A549 (cell line): Measurements from ENCODE around the gene SLC12A8. TPM values are rescaled to one million over a fixed set of nuclear protein-coding genes. Genes with fewer than 3 reads are reported as not detected.

Experiments
- ATAC-seq, 2 experiments: fragments of 200-7000 bp in 1 of 2; fragments of >200 bp in 1 of 2; cut with Nextera tagmentation in 1 of 2; cut with Tn5 transposase in 1 of 2; 3 replicates each; pipeline versions ENCODE4 v1.8.0 to v1.9.1; 2018 to 2020; ENCODE audit warnings: mild to moderate bottlenecking in 1 of 2, moderate library complexity in 1 of 2
- CTCF ChIA-PET: fragments of 300-600 bp; sonication (Branson Sonifier 250); formaldehyde crosslinking; extraction: SDS; loops from one replicate; lab custom pipeline; 2021; ENCODE audit warnings: antibody characterized with exemption, inconsistent platforms; lab: Yijun Ruan, JAX
- POLR2A ChIA-PET: fragments of 350-600 bp; formaldehyde crosslinking; extraction: SDS; loops from one replicate; lab custom pipeline; 2021; ENCODE audit warnings: antibody characterized with exemption, inconsistent platforms; lab: Yijun Ruan, JAX
- DNase-seq, 2 experiments: peaks; one replicate each; pipeline versions ENCODE4 v3.0.0 to v3.0.0-alpha.2; 2011 to 2016; ENCODE audit warnings: low read depth in 1 of 2, low spot score in 1 of 2
- FAIRE-seq: peaks from 2 replicates; lab custom pipeline; 2011; peaks lifted over from hg19 to GRCh38; lab: Jason Lieb, UNC
- H3K27ac ChIP-seq, 2 experiments: fragments of >200 bp; sonication (Bioruptor Twin); formaldehyde crosslinking; 3 replicates each; pipeline ENCODE4 v1.5.1; 2016 to 2017
- H3K4me1 ChIP-seq: fragments of >200 bp; sonication (Bioruptor Twin); formaldehyde crosslinking; 3 replicates; pipeline ENCODE4 v1.6.1; 2016
- H3K4me2 ChIP-seq: fragments of >200 bp; sonication (Bioruptor Twin); formaldehyde crosslinking; 3 replicates; pipeline ENCODE4 v1.6.1; 2016
- H3K4me3 ChIP-seq: fragments of >200 bp; sonication (Bioruptor Twin); formaldehyde crosslinking; 3 replicates; pipeline ENCODE4 v1.5.1; 2016
- H3K9me3 ChIP-seq: fragments of >200 bp; sonication (Bioruptor Twin); formaldehyde crosslinking; 3 replicates; pipeline ENCODE4 v1.6.1; 2016
- BHLHE40 ChIP-seq: IDR thresholded peaks from 2 replicates; pipeline ENCODE4 v1.6.1; 2012; ENCODE audit warnings: low read depth, low read length, inconsistent platforms
- CBX2 ChIP-seq: fragments of 200-600 bp; sonication (generic); IDR thresholded peaks from 2 replicates; pipeline ENCODE4 v1.6.1; 2016; ENCODE audit warnings: low read depth, mild to moderate bottlenecking, borderline replicate concordance
- CBX8 ChIP-seq: fragments of 200-600 bp; sonication (generic); IDR thresholded peaks from 2 replicates; pipeline ENCODE4 v1.6.1; 2016
- CHD2 ChIP-seq: fragments of 150-350 bp; IDR thresholded peaks from 2 replicates; pipeline ENCODE4 v1.6.1; 2014; ENCODE audit warnings: low read length; ENCODE audit not compliant: partially characterized antibody
- EHF ChIP-seq: fragments of 250-450 bp; sonication (Bioruptor Pico); IDR thresholded peaks from 2 replicates; pipeline ENCODE4 v1.5.0; 2020; ENCODE audit warnings: mild to moderate bottlenecking
- HEYL ChIP-seq: fragments of 250-450 bp; sonication (Bioruptor Pico); IDR thresholded peaks from 2 replicates; pipeline ENCODE4 v1.8.0; 2021; ENCODE audit warnings: mild to moderate bottlenecking, moderate library complexity
- HOXA7 ChIP-seq: fragments of 250-450 bp; sonication (Bioruptor Pico); IDR thresholded peaks from 2 replicates; pipeline ENCODE4 v1.5.0; 2020; ENCODE audit warnings: mild to moderate bottlenecking, moderate library complexity
- HOXB13 ChIP-seq: fragments of 250-450 bp; sonication (Bioruptor Pico); IDR thresholded peaks from 2 replicates; pipeline ENCODE4 v1.5.0; 2020; ENCODE audit warnings: low read depth, mild to moderate bottlenecking, moderate library complexity
- HOXB5 ChIP-seq: fragments of 250-450 bp; sonication (Bioruptor Pico); IDR thresholded peaks from 2 replicates; pipeline ENCODE4 v1.5.0; 2020; ENCODE audit warnings: mild to moderate bottlenecking, moderate library complexity
- JUN ChIP-seq, 2 experiments: fragments of >200 bp; sonication (Bioruptor Twin); formaldehyde crosslinking; IDR thresholded peaks; 2 replicates in 1 of 2; 3 replicates in 1 of 2; pipeline ENCODE4 v1.6.1; 2016 to 2017
- JUNB ChIP-seq: fragments of >200 bp; sonication (Bioruptor Twin); formaldehyde crosslinking; IDR thresholded peaks from 2 replicates; pipeline ENCODE4 v1.6.1; 2016
- KDM5A ChIP-seq: fragments of 200-600 bp; sonication (generic); IDR thresholded peaks from 2 replicates; pipeline ENCODE4 v1.6.1; 2016; ENCODE audit warnings: antibody characterized with exemption, mild to moderate bottlenecking
- MAFK ChIP-seq: fragments of 450-650 bp; IDR thresholded peaks from 2 replicates; pipeline ENCODE4 v1.6.1; 2014; ENCODE audit not compliant: partially characterized antibody
- MYC ChIP-seq: IDR thresholded peaks from 2 replicates; pipeline ENCODE4 v1.6.1; 2012; ENCODE audit warnings: mild to moderate bottlenecking, inconsistent platforms, low read length, improper control_type of control experiment, borderline replicate concordance
- NR3C1 ChIP-seq: fragments of >200 bp; sonication (Bioruptor Twin); formaldehyde crosslinking; IDR thresholded peaks from 3 replicates; pipeline ENCODE4 v1.6.1; 2017
- PHF8 ChIP-seq: fragments of 200-600 bp; sonication (generic); IDR thresholded peaks from 2 replicates; pipeline ENCODE4 v1.6.1; 2016; ENCODE audit warnings: low read depth, mild to moderate bottlenecking, antibody characterized with exemption, moderate library complexity, borderline replicate concordance
- RARB ChIP-seq: fragments of 250-450 bp; sonication (Bioruptor Pico); IDR thresholded peaks from 2 replicates; pipeline ENCODE4 v1.8.0; 2021; ENCODE audit warnings: mild to moderate bottlenecking, moderate library complexity
- RCOR1 ChIP-seq: fragments of 150-350 bp; IDR thresholded peaks from 2 replicates; pipeline ENCODE4 v1.6.1; 2014; ENCODE audit warnings: antibody characterized with exemption, low read length, low read depth
- SMC3 ChIP-seq: fragments of >200 bp; sonication (Bioruptor Twin); formaldehyde crosslinking; IDR thresholded peaks from 3 replicates; pipeline ENCODE4 v1.6.1; 2018; ENCODE audit warnings: inconsistent platforms
- SREBF2 ChIP-seq: fragments of 450-650 bp; IDR thresholded peaks from 2 replicates; pipeline ENCODE4 v1.6.1; 2014; ENCODE audit warnings: mild to moderate bottlenecking, moderate library complexity
- TFCP2L1 ChIP-seq: fragments of 250-450 bp; sonication (Bioruptor Pico); IDR thresholded peaks from 2 replicates; pipeline ENCODE4 v1.5.0; 2021; ENCODE audit warnings: mild to moderate bottlenecking
- TP53 ChIP-seq: fragments of 250-450 bp; sonication (Bioruptor Pico); IDR thresholded peaks from 2 replicates; pipeline ENCODE4 v1.5.0; 2021; ENCODE audit warnings: mild to moderate bottlenecking, moderate library complexity
- ZSCAN20 ChIP-seq: fragments of 250-450 bp; sonication (Bioruptor Pico); IDR thresholded peaks from 2 replicates; pipeline ENCODE4 v1.8.0; 2022; ENCODE audit warnings: mild to moderate bottlenecking, moderate library complexity
- WGBS: methylation state at CpG from one replicate; pipeline ENCODE4 v1.1.6; 2017; ENCODE audit errors: missing lambda C conversion rate; 5-methylcytosine and 5-hydroxymethylcytosine counted together
- polyA plus RNA-seq, 4 experiments: library from polyadenylated mRNA; depleted of rRNA in 3 of 4; stranded (reverse); fragments of >200 nt; fragmentation: RNase III in 1 of 4; extraction: RNeasy Plus Mini Kit Qiagen cat#74134 plus additional on column Dnase treatment in 1 of 4; gene quantifications; 2 replicates in 3 of 4; 3 replicates in 1 of 4; pipeline ENCODE4 v1.2.3, GENCODE V29; 2011 to 2017
- TF ChIP-seq, protein P1 (sequence below): fragments of 250-450 bp; sonication (Bioruptor Pico); IDR thresholded peaks from 2 replicates; pipeline ENCODE4 v1.5.0; 2021; ENCODE audit warnings: mild to moderate bottlenecking, moderate library complexity, borderline replicate concordance
- TF ChIP-seq, protein P2 (sequence below): IDR thresholded peaks from 2 replicates; pipeline ENCODE4 v1.6.1; 2012
- TF ChIP-seq, protein P3 (sequence below): fragments of 200-600 bp; sonication (generic); IDR thresholded peaks from 2 replicates; pipeline ENCODE4 v1.6.1; 2016; ENCODE audit warnings: antibody characterized with exemption, mild to moderate bottlenecking, moderate library complexity
- TF ChIP-seq, protein P4 (sequence below): fragments of >200 bp; sonication (Bioruptor Twin); formaldehyde crosslinking; IDR thresholded peaks from 3 replicates; pipeline ENCODE4 v1.5.1; 2016
- TF ChIP-seq, protein P5 (sequence below): fragments of 450-650 bp; IDR thresholded peaks from 2 replicates; pipeline ENCODE4 v1.6.1; 2014; ENCODE audit warnings: antibody characterized with exemption
- TF ChIP-seq, protein P6 (sequence below): fragments of >200 bp; sonication (Bioruptor Twin); formaldehyde crosslinking; IDR thresholded peaks from 3 replicates; pipeline ENCODE4 v1.6.1; 2016

The SLC12A8 gene
- polyA plus RNA-seq, 2 of the 4 experiments (the other 2 are of a cell fraction) = 1.1 to 4.2 TPM

DNA sequence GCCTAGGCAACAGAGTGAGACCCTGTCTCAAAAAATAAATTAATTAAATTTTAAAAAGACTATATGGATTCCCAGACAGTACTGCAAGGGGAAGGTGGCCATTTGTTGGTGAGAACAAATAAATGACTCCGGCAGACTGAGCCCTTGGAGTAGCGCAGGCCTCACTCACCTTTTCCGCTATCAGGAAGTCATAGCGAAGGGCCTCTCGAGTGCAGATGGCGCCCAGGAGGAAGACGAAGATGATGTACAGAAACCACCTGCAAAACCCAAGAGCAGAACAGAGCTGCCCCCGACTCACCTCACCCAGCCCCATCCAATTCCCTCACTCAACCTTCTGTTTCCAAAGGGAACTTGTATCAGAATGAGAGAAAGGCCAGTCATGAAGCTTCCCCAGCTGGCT, 93.9 kb downstream of the SLC12A8 start:
- TF ChIP-seq MAFK (no peak), EHF (no peak), HOXA7 (no peak), BHLHE40 (no peak), KDM5A (no peak), CHD2 (no peak), RCOR1 (no peak), SMC3 (no peak), HOXB13 (CRISPR knock-in tag) (no peak)
- TF ChIP-seq, protein P1, sequence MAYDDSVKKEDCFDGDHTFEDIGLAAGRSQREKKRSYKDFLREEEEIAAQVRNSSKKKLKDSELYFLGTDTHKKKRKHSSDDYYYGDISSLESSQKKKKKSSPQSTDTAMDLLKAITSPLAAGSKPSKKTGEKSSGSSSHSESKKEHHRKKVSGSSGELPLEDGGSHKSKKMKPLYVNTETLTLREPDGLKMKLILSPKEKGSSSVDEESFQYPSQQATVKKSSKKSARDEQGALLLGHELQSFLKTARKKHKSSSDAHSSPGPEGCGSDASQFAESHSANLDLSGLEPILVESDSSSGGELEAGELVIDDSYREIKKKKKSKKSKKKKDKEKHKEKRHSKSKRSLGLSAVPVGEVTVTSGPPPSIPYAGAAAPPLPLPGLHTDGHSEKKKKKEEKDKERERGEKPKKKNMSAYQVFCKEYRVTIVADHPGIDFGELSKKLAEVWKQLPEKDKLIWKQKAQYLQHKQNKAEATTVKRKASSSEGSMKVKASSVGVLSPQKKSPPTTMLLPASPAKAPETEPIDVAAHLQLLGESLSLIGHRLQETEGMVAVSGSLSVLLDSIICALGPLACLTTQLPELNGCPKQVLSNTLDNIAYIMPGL (CRISPR knock-in tag) = no peak
- TF ChIP-seq, protein P2, sequence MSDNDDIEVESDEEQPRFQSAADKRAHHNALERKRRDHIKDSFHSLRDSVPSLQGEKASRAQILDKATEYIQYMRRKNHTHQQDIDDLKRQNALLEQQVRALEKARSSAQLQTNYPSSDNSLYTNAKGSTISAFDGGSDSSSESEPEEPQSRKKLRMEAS = no peak
- ChIA-PET POLR2A (interaction anchor here (0.5 kb wide), 1 partner anchor 348 kb away, joined by 3 read pairs; no protein-coding TSS in a partner anchor), CTCF (interaction anchor here (1.5 to 1.6 kb wide), 2 partner anchors 14 to 307 kb away, joined by 3 to 4 read pairs; no protein-coding TSS in a partner anchor)
- H3K9me3 ChIP-seq = no peaks in the 10 kb centered on the region
- H3K4me3 ChIP-seq = no peak overlapping the region
- 91% methylated on average over 8 of the region's 8 CpGs for WGBS
- H3K4me2 ChIP-seq = no peak overlapping the region
- DNase-seq = no peak
- no peak for FAIRE-seq
- ATAC-seq = no peak
- H3K4me1 ChIP-seq = peaks cover 6% of the 10 kb centered on the region; the same call in 2 of the 3 replicates
- H3K27ac ChIP-seq = no peak overlapping the region

DNA sequence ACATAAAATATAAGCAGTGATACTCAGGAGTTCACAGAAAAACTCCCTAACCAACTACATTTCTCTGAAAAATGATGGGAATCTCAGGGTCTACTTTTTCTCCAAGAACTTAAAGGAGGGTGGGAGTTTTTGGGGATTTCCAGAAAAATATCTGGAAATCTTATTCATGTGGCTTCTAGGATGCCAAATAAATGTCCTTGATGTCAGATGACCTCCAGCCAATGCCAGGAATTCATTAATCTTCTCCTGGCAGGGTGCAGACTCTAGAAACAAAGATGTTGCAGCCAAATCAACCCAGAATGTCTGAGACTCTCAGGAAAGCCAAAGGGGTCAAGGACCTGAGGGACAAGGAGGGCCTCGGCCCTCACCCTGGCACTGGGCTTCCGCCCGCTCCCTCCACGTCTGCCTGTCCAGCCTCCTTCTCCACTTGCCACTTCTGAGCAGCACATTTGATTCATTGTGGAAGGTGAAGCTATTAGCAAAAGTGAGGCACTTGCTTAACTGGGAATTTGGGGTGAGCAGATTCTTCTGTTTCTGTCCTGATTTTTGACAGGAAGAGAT, 94.8 kb downstream of the SLC12A8 start:
- 93% methylated on average over 4 of the region's 4 CpGs for WGBS
- TF ChIP-seq CBX2 (no peak), HOXB5 (CRISPR knock-in tag) (no peak), SREBF2 (no peak), NR3C1 (no peak), JUN (IDR thresholded peaks at IDR 0.05) (no peak), MYC (no peak), TFCP2L1 (CRISPR knock-in tag) (no peak), TP53 (CRISPR knock-in tag) (no peak), RARB (CRISPR knock-in tag) (no peak), HEYL (CRISPR knock-in tag) (no peak), CBX8 (no peak), PHF8 (no peak), JUNB (no peak), RCOR1 (no peak), ZSCAN20 (CRISPR knock-in tag) (no peak)
- TF ChIP-seq, protein P3, sequence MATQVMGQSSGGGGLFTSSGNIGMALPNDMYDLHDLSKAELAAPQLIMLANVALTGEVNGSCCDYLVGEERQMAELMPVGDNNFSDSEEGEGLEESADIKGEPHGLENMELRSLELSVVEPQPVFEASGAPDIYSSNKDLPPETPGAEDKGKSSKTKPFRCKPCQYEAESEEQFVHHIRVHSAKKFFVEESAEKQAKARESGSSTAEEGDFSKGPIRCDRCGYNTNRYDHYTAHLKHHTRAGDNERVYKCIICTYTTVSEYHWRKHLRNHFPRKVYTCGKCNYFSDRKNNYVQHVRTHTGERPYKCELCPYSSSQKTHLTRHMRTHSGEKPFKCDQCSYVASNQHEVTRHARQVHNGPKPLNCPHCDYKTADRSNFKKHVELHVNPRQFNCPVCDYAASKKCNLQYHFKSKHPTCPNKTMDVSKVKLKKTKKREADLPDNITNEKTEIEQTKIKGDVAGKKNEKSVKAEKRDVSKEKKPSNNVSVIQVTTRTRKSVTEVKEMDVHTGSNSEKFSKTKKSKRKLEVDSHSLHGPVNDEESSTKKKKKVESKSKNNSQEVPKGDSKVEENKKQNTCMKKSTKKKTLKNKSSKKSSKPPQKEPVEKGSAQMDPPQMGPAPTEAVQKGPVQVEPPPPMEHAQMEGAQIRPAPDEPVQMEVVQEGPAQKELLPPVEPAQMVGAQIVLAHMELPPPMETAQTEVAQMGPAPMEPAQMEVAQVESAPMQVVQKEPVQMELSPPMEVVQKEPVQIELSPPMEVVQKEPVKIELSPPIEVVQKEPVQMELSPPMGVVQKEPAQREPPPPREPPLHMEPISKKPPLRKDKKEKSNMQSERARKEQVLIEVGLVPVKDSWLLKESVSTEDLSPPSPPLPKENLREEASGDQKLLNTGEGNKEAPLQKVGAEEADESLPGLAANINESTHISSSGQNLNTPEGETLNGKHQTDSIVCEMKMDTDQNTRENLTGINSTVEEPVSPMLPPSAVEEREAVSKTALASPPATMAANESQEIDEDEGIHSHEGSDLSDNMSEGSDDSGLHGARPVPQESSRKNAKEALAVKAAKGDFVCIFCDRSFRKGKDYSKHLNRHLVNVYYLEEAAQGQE = no peak
- TF ChIP-seq, protein P4, sequence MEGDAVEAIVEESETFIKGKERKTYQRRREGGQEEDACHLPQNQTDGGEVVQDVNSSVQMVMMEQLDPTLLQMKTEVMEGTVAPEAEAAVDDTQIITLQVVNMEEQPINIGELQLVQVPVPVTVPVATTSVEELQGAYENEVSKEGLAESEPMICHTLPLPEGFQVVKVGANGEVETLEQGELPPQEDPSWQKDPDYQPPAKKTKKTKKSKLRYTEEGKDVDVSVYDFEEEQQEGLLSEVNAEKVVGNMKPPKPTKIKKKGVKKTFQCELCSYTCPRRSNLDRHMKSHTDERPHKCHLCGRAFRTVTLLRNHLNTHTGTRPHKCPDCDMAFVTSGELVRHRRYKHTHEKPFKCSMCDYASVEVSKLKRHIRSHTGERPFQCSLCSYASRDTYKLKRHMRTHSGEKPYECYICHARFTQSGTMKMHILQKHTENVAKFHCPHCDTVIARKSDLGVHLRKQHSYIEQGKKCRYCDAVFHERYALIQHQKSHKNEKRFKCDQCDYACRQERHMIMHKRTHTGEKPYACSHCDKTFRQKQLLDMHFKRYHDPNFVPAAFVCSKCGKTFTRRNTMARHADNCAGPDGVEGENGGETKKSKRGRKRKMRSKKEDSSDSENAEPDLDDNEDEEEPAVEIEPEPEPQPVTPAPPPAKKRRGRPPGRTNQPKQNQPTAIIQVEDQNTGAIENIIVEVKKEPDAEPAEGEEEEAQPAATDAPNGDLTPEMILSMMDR = no peak
- TF ChIP-seq, protein P5, sequence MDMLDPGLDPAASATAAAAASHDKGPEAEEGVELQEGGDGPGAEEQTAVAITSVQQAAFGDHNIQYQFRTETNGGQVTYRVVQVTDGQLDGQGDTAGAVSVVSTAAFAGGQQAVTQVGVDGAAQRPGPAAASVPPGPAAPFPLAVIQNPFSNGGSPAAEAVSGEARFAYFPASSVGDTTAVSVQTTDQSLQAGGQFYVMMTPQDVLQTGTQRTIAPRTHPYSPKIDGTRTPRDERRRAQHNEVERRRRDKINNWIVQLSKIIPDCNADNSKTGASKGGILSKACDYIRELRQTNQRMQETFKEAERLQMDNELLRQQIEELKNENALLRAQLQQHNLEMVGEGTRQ = no peak
- TF ChIP-seq, protein P6, sequence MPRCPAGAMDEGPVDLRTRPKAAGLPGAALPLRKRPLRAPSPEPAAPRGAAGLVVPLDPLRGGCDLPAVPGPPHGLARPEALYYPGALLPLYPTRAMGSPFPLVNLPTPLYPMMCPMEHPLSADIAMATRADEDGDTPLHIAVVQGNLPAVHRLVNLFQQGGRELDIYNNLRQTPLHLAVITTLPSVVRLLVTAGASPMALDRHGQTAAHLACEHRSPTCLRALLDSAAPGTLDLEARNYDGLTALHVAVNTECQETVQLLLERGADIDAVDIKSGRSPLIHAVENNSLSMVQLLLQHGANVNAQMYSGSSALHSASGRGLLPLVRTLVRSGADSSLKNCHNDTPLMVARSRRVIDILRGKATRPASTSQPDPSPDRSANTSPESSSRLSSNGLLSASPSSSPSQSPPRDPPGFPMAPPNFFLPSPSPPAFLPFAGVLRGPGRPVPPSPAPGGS = no peak
- H3K9me3 ChIP-seq = no peaks in the 10 kb centered on the region
- H3K4me3 ChIP-seq = no peak overlapping the region
- no peak for ATAC-seq
- H3K4me1 ChIP-seq = peaks cover 6% of the 10 kb centered on the region; the same call in 2 of the 3 replicates
- no peak for DNase-seq
- H3K27ac ChIP-seq = 0 out of 6 replicates have a peak overlapping the region, but pooled peaks of 1 of the 2 experiments have one; percentile 37
- H3K4me2 ChIP-seq = no peak overlapping the region
- ChIA-PET POLR2A (no interaction called here), CTCF (interaction anchor here (0.7 to 1.5 kb wide), 3 partner anchors 97 to 308 kb away, joined by 3 read pairs; no protein-coding TSS in a partner anchor)
- no peak for FAIRE-seq
